HepG2 (cell line): ENCODE results near the gene LAPTM4A. TPM values are rescaled to one million over a fixed set of nuclear protein-coding genes. Genes with fewer than 3 reads are reported as not detected.

Experiments
- ATAC-seq: fragments of 200-7000 bp; cut with Tn5 transposase; 3 replicates; pipeline ENCODE4 v1.9.1; 2020; ENCODE audit warnings: mild to moderate bottlenecking, moderate library complexity
- BruUV-seq: library from RNA; stranded (reverse); fragments of 400-500 nt; replicated peaks from 2 replicates; lab custom pipeline; 2021; lab: Mats Ljungman, UMichigan
- CTCF ChIA-PET: fragments of 300-600 bp; formaldehyde crosslinking; extraction: SDS; loops from one replicate; lab custom pipeline; 2021; ENCODE audit warnings: low total read pairs, inconsistent platforms, low intra/inter-chr PET ratio; lab: Yijun Ruan, JAX
- POLR2A ChIA-PET: fragments of 350-600 bp; sonication (Branson Sonifier 250); formaldehyde crosslinking; loops from one replicate; lab custom pipeline; 2020; ENCODE audit warnings: antibody characterized with exemption, inconsistent platforms; lab: Yijun Ruan, JAX
- DNase-seq: peaks from one replicate; pipeline ENCODE4 v3.0.0-alpha.2; 2015; ENCODE audit warnings: low spot score
- FAIRE-seq: peaks from 3 replicates; lab custom pipeline; 2011; peaks lifted over from hg19 to GRCh38; lab: Jason Lieb, UNC
- H2AFZ ChIP-seq: one replicate; pipeline ENCODE4 v1.6.1; 2011; ENCODE audit warnings: low read length, inconsistent platforms
- H3K27ac ChIP-seq: fragments of 300-600 bp; 3 replicates; pipeline ENCODE4 v1.8.0; 2011; ENCODE audit warnings: mixed run types, mild to moderate bottlenecking, mixed read lengths, low read length, inconsistent platforms; ENCODE audit not compliant: insufficient read depth; ENCODE audit errors: extremely low read length
- H3K27me3 ChIP-seq, 2 experiments: fragments of 200-600 bp in 1 of 2; 2 replicates in 1 of 2; 3 replicates in 1 of 2; pipeline versions ENCODE4 v1.6.0 to v1.8.0; 2011; ENCODE audit warnings: low read length in 2 of 2, mild to moderate bottlenecking in 2 of 2, moderate library complexity in 2 of 2, inconsistent platforms in 1 of 2; ENCODE audit not compliant: insufficient read depth in 2 of 2, control insufficient read depth in 1 of 2
- H3K36me3 ChIP-seq, 2 experiments: fragments of 200-600 bp in 1 of 2; replicated peaks in 1 of 2; 2 replicates in 1 of 2; 3 replicates in 1 of 2; pipeline versions ENCODE4 v1.5.1 to v1.8.0; 2011; ENCODE audit warnings: low read length in 2 of 2, inconsistent platforms in 1 of 2; ENCODE audit not compliant: insufficient read depth in 2 of 2, control insufficient read depth in 1 of 2
- H3K4me1 ChIP-seq: 2 replicates; pipeline ENCODE4 v1.5.1; 2012; ENCODE audit warnings: low read length, inconsistent platforms; ENCODE audit not compliant: insufficient read depth
- H3K4me2 ChIP-seq: 2 replicates; pipeline ENCODE4 v1.6.0; 2011; ENCODE audit warnings: low read depth, low read length, inconsistent platforms
- H3K4me3 ChIP-seq, 3 experiments: fragments of 200-600 bp in 1 of 3; sonication (generic), shearing (Covaris generic) in 1 of 3; replicated peaks in 1 of 3; 2 replicates each; pipeline ENCODE4 v1.5.1; 2011 to 2016; ENCODE audit warnings: low read length in 3 of 3, inconsistent platforms in 2 of 3, low read depth in 2 of 3, mild to moderate bottlenecking in 2 of 3, control low read depth in 1 of 3, mixed read lengths in 1 of 3; ENCODE audit not compliant: insufficient read depth in 1 of 3
- H3K79me2 ChIP-seq: one replicate; pipeline ENCODE4 v1.6.1; 2011; ENCODE audit warnings: low read length, inconsistent platforms; ENCODE audit not compliant: insufficient read depth
- H3K9ac ChIP-seq: 2 replicates; pipeline ENCODE4 v1.6.0; 2011; ENCODE audit warnings: mild to moderate bottlenecking, low read depth, low read length, inconsistent platforms; ENCODE audit not compliant: insufficient read depth
- H3K9me3 ChIP-seq: 2 replicates; pipeline ENCODE4 v1.5.1; 2012; ENCODE audit warnings: mild to moderate bottlenecking, low read length
- H4K20me1 ChIP-seq: 2 replicates; pipeline ENCODE4 v1.6.0; 2011; ENCODE audit warnings: inconsistent platforms, mild to moderate bottlenecking, low read length, moderate library complexity; ENCODE audit not compliant: insufficient read depth
- DMAP1 ChIP-seq: IDR thresholded peaks from 2 replicates; pipeline ENCODE4 v1.6.1; 2016
- FOSL2 ChIP-seq: sonication (generic); formaldehyde crosslinking; IDR thresholded peaks from 2 replicates; pipeline ENCODE4 v1.4.0; 2020; ENCODE audit warnings: missing genetic modification reagents
- GRHL1 ChIP-seq: sonication (generic); formaldehyde crosslinking; conservative IDR thresholded peaks from 2 replicates; pipeline ENCODE4 v1.8.0; 2022; ENCODE audit warnings: missing genetic modification reagents
- PTBP1 ChIP-seq: fragments of 200-400 bp; formaldehyde crosslinking; IDR thresholded peaks from 2 replicates; pipeline ENCODE4 v1.6.1; 2018; ENCODE audit warnings: low read length, low read depth; ENCODE audit not compliant: poor library complexity, severe bottlenecking
- SRY ChIP-seq: sonication (generic); formaldehyde crosslinking; IDR thresholded peaks from 2 replicates; pipeline ENCODE4 v1.8.0; 2022; ENCODE audit warnings: mild to moderate bottlenecking, missing genetic modification reagents
- YEATS4 ChIP-seq: sonication (generic); formaldehyde crosslinking; IDR thresholded peaks from 2 replicates; pipeline ENCODE4 v1.4.0; 2020; ENCODE audit warnings: missing genetic modification reagents, borderline replicate concordance
- ZFY ChIP-seq: sonication (generic); formaldehyde crosslinking; IDR thresholded peaks from 2 replicates; pipeline ENCODE4 v1.4.0; 2020; ENCODE audit warnings: missing genetic modification reagents
- ZNF207 ChIP-seq: fragments of 450-650 bp; IDR thresholded peaks from 2 replicates; pipeline ENCODE4 v1.6.1; 2016; ENCODE audit warnings: antibody characterized with exemption, borderline replicate concordance
- ZNF510 ChIP-seq: sonication (generic); formaldehyde crosslinking; IDR thresholded peaks from 2 replicates; pipeline ENCODE4 v1.4.0; 2020; ENCODE audit warnings: low read depth, mild to moderate bottlenecking, missing genetic modification reagents
- ZNF740 ChIP-seq: sonication (generic); formaldehyde crosslinking; IDR thresholded peaks from 2 replicates; pipeline ENCODE4 v1.4.0; 2020; ENCODE audit warnings: missing genetic modification reagents
- WGBS: methylation state at CpG from one replicate; pipeline ENCODE4 v1.1.6; 2017; ENCODE audit warnings: low lambda C conversion rate; 5-methylcytosine and 5-hydroxymethylcytosine counted together
- in situ Hi-C: cut with HindIII; loops from 2 replicates; pipeline ENCODE4 v1.10.0; 2017; ENCODE audit warnings: low pct_unique_long_range_greater_than_20kb; ENCODE audit not compliant: extremely low pct_ligation_motif_present
- intact Hi-C: fragments of 100-400 bp; cut with micrococcal nuclease; formaldehyde crosslinking; loops from one replicate; pipeline ENCODE4 v1.10.0; 2022; ENCODE audit not compliant: unreplicated experiment
- polyA plus RNA-seq, 8 experiments: library from polyadenylated mRNA; depleted of rRNA in 3 of 8; stranded (reverse) in 7 of 8; unstranded in 1 of 8; fragments of >200 nt; fragmentation: Illumina TruSeq in 4 of 8; extraction: Trizol in 4 of 8; gene quantifications; 2 replicates each; pipeline versions ENCODE4 v1.2.1 to v1.2.3, GENCODE V29; 2011 to 2016; ENCODE audit warnings: low read depth in 4 of 8, missing spikeins in 1 of 8, mixed read lengths in 1 of 8; ENCODE audit not compliant: insufficient read depth in 1 of 8
- total RNA-seq, 5 experiments: library from RNA; depleted of rRNA; stranded (reverse); fragments of >200 nt; fragmentation: Illumina TruSeq; extraction: Trizol; gene quantifications; 2 replicates each; pipeline ENCODE4 v1.2.3, GENCODE V29; 2016; ENCODE audit warnings: low read depth in 1 of 5

LAPTM4A gene
- total and polyA plus RNA-seq, 2 of the 13 experiments (the other 11 are each of a cell fraction or from before 2014, with no cell fraction given) = 116 to 558 TPM

DNA sequence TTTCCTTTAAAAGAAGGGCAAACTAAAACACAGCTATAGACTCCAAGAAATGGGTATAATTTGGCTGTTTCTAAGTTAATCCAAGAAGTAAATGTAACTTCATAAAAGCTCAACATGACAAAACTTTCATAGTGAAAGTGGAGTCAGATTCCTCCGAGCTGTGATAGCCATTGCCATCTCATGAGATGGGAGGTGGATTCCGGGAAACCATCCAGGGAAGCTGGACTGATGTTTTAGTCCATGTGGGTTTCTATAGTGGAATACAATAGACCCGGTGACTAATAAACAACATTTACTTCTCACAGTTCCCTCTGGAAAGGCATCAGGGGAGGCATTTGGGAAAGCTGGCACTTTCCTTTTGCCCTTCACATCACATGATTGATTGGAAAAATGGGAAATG, 10.0 kb upstream of the LAPTM4A start:
- POLR2A ChIA-PET = interaction anchor here (1.5 to 7.0 kb wide), 2 partner anchors 10 to 12 kb away, joined by 4 to 105 read pairs; partner anchors contain the start of gene LAPTM4A
- Histone ChIP-seq H2AFZ (no peak overlapping the region), H3K4me2 (no peak overlapping the region), H3K9ac (no peak overlapping the region), H4K20me1 (no peaks in the 10 kb centered on the region), H3K36me3 (no peaks in the 10 kb centered on the region), H3K79me2 (no peaks in the 10 kb centered on the region), H3K9me3 (no peaks in the 10 kb centered on the region), H3K27me3 (0 out of 5 replicates have a peak, but pooled peaks cover 0 to 9% of the 10 kb centered on the region in 2 experiments), H3K4me3 (no peak overlapping the region), H3K27ac (no peak overlapping the region), H3K4me1 (peaks cover 49% of the 10 kb centered on the region)
- ATAC-seq (no peak), FAIRE-seq (no peak), DNase-seq (no peak)
- CTCF ChIA-PET = no interaction called here
- no TSS peak for BruUV-seq
- TF ChIP-seq FOSL2 (CRISPR knock-in tag) = no peak
- TF ChIP-seq GRHL1 = no peak
- TF ChIP-seq PTBP1 = no peak
- no peak for TF ChIP-seq DMAP1 (CRISPR knock-in tag)
- TF ChIP-seq ZNF207 = no peak
- no peak for TF ChIP-seq ZFY (CRISPR knock-in tag)
- TF ChIP-seq ZNF740 (CRISPR knock-in tag) = no peak
- TF ChIP-seq SRY = no peak
- TF ChIP-seq YEATS4 (CRISPR knock-in tag) = no peak
- no peak for TF ChIP-seq ZNF510 (CRISPR knock-in tag)
- 59% methylated on average over 3 of the region's 3 CpGs for WGBS
- intact Hi-C loops = no loop called here
- in situ Hi-C loops = no loop called here
